K562 (cell line): ENCODE results near the gene LGALS8. TPM values are rescaled to one million over a fixed set of nuclear protein-coding genes. Genes with fewer than 3 reads are reported as not detected.

ENCODE experiments used
- BRF1 ChIP-seq: IDR thresholded peaks from 3 replicates; pipeline ENCODE4 v1.6.1; 2011; ENCODE audit warnings: borderline replicate concordance, mild to moderate bottlenecking; ENCODE audit not compliant: insufficient read length; ENCODE audit errors: extremely low read depth
- E4F1 ChIP-seq: fragments of 250-450 bp; sonication (Bioruptor Pico); IDR thresholded peaks from 2 replicates; pipeline ENCODE4 v1.5.0; 2021; ENCODE audit warnings: mild to moderate bottlenecking, borderline replicate concordance
- ESRRA ChIP-seq: fragments of 450-650 bp; IDR thresholded peaks from 2 replicates; pipeline ENCODE4 v1.6.1; 2014; ENCODE audit warnings: low read depth, mild to moderate bottlenecking, moderate library complexity, borderline replicate concordance
- ETV1 ChIP-seq: fragments of 450-650 bp; conservative IDR thresholded peaks from 2 replicates; pipeline ENCODE4 v1.6.1; 2016; ENCODE audit warnings: missing genetic modification characterization, control low read depth, low read depth, missing compliant biosample characterization
- KDM5B ChIP-seq: fragments of 200-600 bp; sonication (generic); IDR thresholded peaks from 2 replicates; pipeline ENCODE4 v1.6.1; 2012; ENCODE audit warnings: low read depth, mild to moderate bottlenecking, moderate library complexity, low read length, control low read depth, inconsistent platforms; ENCODE audit not compliant: insufficient replicate concordance
- L3MBTL2 ChIP-seq: fragments of 450-650 bp; IDR thresholded peaks from 2 replicates; pipeline ENCODE4 v1.6.1; 2016; ENCODE audit warnings: mild to moderate bottlenecking, moderate library complexity
- LARP7 ChIP-seq: fragments of 450-650 bp; IDR thresholded peaks from 2 replicates; pipeline ENCODE4 v1.6.1; 2016
- MAFK ChIP-seq: IDR thresholded peaks from 2 replicates; pipeline ENCODE4 v1.6.1; 2011; ENCODE audit warnings: low read length, improper control_type of control experiment
- MAZ ChIP-seq, 2 experiments: fragments of 450-650 bp in 1 of 2; sonication (generic) in 1 of 2; formaldehyde crosslinking; IDR thresholded peaks in 1 of 2; conservative IDR thresholded peaks in 1 of 2; 2 replicates each; pipeline versions ENCODE4 v1.4.0 to v1.5.0; 2020; ENCODE audit warnings: mild to moderate bottlenecking in 1 of 2, missing genetic modification reagents in 1 of 2
- MBD1 ChIP-seq: fragments of 250-450 bp; sonication (Bioruptor Pico); IDR thresholded peaks from 2 replicates; pipeline ENCODE4 v1.8.0; 2022; ENCODE audit warnings: inconsistent platforms
- NRF1 ChIP-seq, 2 experiments: fragments of 450-650 bp; IDR thresholded peaks in 1 of 2; conservative IDR thresholded peaks in 1 of 2; 2 replicates each; pipeline ENCODE4 v1.6.1; 2014; ENCODE audit warnings: mild to moderate bottlenecking in 2 of 2
- PHF8 ChIP-seq: fragments of 200-600 bp; sonication (generic); IDR thresholded peaks from 2 replicates; pipeline ENCODE4 v1.6.1; 2012; ENCODE audit warnings: mixed run types, mild to moderate bottlenecking, inconsistent platforms, low read length, moderate library complexity, borderline replicate concordance
- SMAD4 ChIP-seq: fragments of 250-450 bp; sonication (Bioruptor Pico); conservative IDR thresholded peaks from 2 replicates; pipeline ENCODE4 v1.8.0; 2021; ENCODE audit warnings: inconsistent platforms, mild to moderate bottlenecking, moderate library complexity
- SREBF2 ChIP-seq: sonication (generic); formaldehyde crosslinking; IDR thresholded peaks from 2 replicates; pipeline ENCODE4 v1.4.0; 2020; ENCODE audit warnings: mild to moderate bottlenecking, missing genetic modification reagents
- THAP12 ChIP-seq: fragments of 250-450 bp; sonication (Bioruptor Pico); IDR thresholded peaks from 2 replicates; pipeline ENCODE4 v1.9.0; 2021; ENCODE audit warnings: mild to moderate bottlenecking, inconsistent platforms
- ZFP30 ChIP-seq: fragments of 250-450 bp; sonication (Bioruptor Pico); IDR thresholded peaks from 2 replicates; pipeline ENCODE4 v1.8.0; 2022; ENCODE audit warnings: moderate library complexity, mild to moderate bottlenecking, inconsistent platforms, borderline replicate concordance
- ZNF143 ChIP-seq: sonication (generic); formaldehyde crosslinking; IDR thresholded peaks from 2 replicates; pipeline ENCODE4 v1.9.0; 2022; ENCODE audit warnings: mild to moderate bottlenecking, missing genetic modification reagents
- ZNF175 ChIP-seq: fragments of 200-800 bp; sonication (Bioruptor generic); IDR thresholded peaks from 2 replicates; pipeline ENCODE4 v1.6.1; 2016; ENCODE audit warnings: low read depth, mild to moderate bottlenecking, missing genetic modification characterization, missing compliant biosample characterization
- polyA plus RNA-seq, 8 experiments: library from polyadenylated mRNA; depleted of rRNA in 4 of 8; stranded (reverse) in 5 of 8; unstranded in 3 of 8; fragments of >200 nt; fragmentation: Nextera tagmentation in 2 of 8; fragmentation: Illumina TruSeq in 1 of 8; extraction: Ambion mirVana in 2 of 8; extraction: Trizol in 1 of 8; gene quantifications; 2 replicates each; pipeline versions ENCODE4 v1.2.1 to v1.2.3, GENCODE V29; 2011 to 2014; ENCODE audit warnings: inconsistent platforms in 1 of 8, missing spikeins in 1 of 8
- total RNA-seq, 7 experiments: library from RNA; depleted of rRNA in 6 of 7; stranded (reverse); fragments of >200 nt in 6 of 7; fragmentation: Illumina TruSeq in 2 of 7; extraction: Trizol in 2 of 7; gene quantifications; 2 replicates each; pipeline versions ENCODE4 v1.2.1 to v1.2.3, GENCODE V29; 2011 to 2021; ENCODE audit warnings: low replicate concordance in 1 of 7

Gene LGALS8
- total and polyA plus RNA-seq, 9 of the 15 experiments (the other 6 are each of a cell fraction or from before 2014, with no cell fraction given) = 57.4 to 87.7 (median 70.3) TPM

GRCh38 chr1:236502972-236503639, 20.7 kb upstream of the LGALS8 start (continued):
- TF ChIP-seq PHF8 = no peak
- peak; percentile 32; the same call in 1 of the 2 replicates for TF ChIP-seq ESRRA
- TF ChIP-seq SMAD4 (CRISPR knock-in tag) = peak; percentile 54
- no peak for TF ChIP-seq MAZ (CRISPR knock-in tag; conservative IDR thresholded peaks at IDR 0.05 in 1 of 2, IDR thresholded peaks at IDR 0.05 in 1 of 2)
- TF ChIP-seq KDM5B = no peak
- TF ChIP-seq BRF1 = no peak
- TF ChIP-seq SREBF2 (CRISPR knock-in tag) = no peak
- TF ChIP-seq LARP7 = peak; percentile 9; the same call in 1 of the 2 replicates
- TF ChIP-seq MAFK = 0 out of 2 replicates have a peak, but pooled peaks have one; percentile 33
- 0 out of 2 replicates have a peak, but pooled peaks have one; percentile 51 for TF ChIP-seq ZNF175 (CRISPR knock-in tag)
- peak; percentile 62; the same call in 1 of the 2 replicates for TF ChIP-seq MBD1 (CRISPR knock-in tag)
- peak; percentile 86 for TF ChIP-seq ETV1 (tag)
- TF ChIP-seq NRF1 (conservative IDR thresholded peaks at IDR 0.05 in 1 of 2, IDR thresholded peaks at IDR 0.05 in 1 of 2) = peak; percentile 53 to 58
- no peak for TF ChIP-seq ZNF143 (CRISPR knock-in tag)
- peak; percentile 65; the same call in 1 of the 2 replicates for TF ChIP-seq L3MBTL2
- peak; percentile 86 for TF ChIP-seq E4F1
- no peak for TF ChIP-seq ZFP30 (CRISPR knock-in tag)
- TF ChIP-seq THAP12 (CRISPR knock-in tag) = peak; percentile 60; the same call in 1 of the 2 replicates
